Measurements from ENCODE around the gene FHAD1.
"Not testable (repeated sequence)": the region's sequence is repeated elsewhere in the genome, so short reads cannot be mapped to it uniquely, and the experiment has no call there.

- TF ChIP-seq POLR2A, CTCF (IDR thresholded peaks at IDR 0.05): not testable (repeated sequence)
Measured at GRCh38 chr1:15306352-15306751, 59.3 kb downstream of the FHAD1 start.

Measured in thyroid gland (tissue), 4 donors.